Muscle of back (tissue), 11 donors: Measurements from ENCODE around the gene ATP6V1B1. TPM values are rescaled to one million over a fixed set of nuclear protein-coding genes. Genes with fewer than 3 reads are reported as not detected.
"Not testable (repeated sequence)": the region's sequence is repeated elsewhere in the genome, so short reads cannot be mapped to it uniquely, and the experiment has no call there.

Experiments
- DNase-seq, 3 donors: peaks; one replicate each; pipeline versions ENCODE4 v3.0.0 to v3.0.0-alpha.2; 2013
- polyA plus RNA-seq, 10 donors: library from polyadenylated mRNA; unstranded; fragments of 120-200 nt; gene quantifications; one replicate each; pipeline ENCODE4 v1.2.1, GENCODE V29; 2013; ENCODE audit not compliant: insufficient read length in 10 of 10

Gene ATP6V1B1
- polyA plus RNA-seq, 10 donors, result 0.56 to 3.1 (median 1.2) TPM

- DNase-seq, result no peak
Observed at GRCh38 chr2:71005271-71006202, 69.8 kb downstream of the ATP6V1B1 start.

- no peak for DNase-seq
Observed at GRCh38 chr2:71006323-71006722, 70.6 kb downstream of the ATP6V1B1 start.

DNA sequence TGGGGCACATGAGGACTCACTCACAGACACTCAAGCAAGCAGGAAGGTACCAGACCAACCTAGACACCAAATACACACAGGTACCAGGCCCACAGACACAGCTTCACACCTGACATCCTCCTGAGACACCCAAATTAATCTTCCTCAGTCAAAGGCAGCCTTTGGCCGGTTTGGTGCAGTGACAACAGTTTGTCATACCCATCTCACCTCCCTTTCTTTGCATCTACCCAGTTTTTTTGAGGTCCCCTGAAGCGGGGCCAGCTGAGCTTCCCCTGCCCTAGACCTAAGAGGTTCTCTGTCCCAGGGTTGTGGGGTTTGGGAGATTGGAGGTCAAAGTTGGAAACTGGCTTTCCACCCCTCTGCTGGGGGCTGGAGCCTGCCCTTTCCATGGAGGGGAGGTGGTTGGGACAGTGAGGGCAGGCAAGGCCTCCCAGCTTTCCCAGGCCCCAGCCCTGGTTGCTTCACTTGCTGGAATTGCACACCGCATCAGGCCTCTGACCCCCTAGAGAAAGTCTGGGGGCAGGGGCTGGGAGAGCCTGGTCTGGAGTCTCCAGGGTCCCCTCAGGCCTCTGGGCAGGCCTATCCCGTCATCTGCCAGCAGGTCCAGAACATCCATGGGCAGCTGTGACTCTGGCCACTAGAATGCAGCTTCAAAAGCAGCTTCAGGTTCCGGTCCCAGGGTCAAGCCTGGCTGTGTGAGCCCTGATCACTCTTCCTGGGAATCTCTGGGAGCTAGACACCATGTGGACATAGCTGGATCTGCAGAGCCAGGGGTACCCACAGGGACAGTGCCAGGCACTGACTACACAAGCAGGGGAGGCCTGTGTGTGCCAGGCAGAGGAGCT lies 71.5 kb downstream of the ATP6V1B1 start:
- DNase-seq, result no peak

DNA sequence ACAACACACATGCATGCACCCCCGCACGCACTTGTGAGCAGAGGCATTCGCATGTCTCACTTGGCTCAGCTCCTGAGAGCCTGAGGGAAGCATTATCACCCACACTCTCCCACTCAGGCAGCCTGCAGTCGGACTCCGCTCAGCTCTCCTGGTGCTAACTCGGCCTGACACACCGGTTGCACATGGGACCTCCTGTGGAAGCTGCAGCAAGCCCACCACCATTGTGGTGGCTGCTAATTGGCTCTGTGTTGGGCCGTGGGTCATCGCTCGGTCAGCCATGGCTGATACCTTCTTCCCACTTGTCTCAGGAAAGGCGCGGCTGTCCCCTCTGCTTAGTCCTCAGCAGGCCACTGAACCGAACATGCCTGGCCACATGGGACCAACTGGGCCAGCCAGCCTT lies 72.6 kb downstream of the ATP6V1B1 start:
- no peak for DNase-seq

DNA sequence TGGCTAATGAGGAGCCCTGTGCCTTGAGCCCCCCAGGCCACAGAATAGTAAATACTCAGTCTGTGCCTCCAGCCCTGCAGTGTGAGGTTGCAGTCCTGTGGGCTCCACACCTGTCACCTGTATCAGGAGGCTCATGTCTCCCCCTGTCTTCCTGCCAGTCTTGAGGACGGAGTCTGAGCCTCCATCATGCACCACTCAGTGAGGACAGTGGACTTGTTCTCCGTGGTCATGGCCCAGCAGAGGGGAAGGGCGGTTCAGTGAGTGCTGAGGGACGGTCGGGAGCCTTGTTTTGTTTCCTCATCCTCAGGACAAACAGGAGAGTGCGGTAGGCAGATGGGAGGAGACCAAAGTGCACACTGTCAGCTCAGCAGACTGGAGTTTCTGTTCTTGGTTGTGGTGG lies 76.1 kb downstream of the ATP6V1B1 start:
- not testable (repeated sequence) for DNase-seq

Other genes starting within 250 kb of the ATP6V1B1 start
- 1 to 10 TPM; 2.4 to 7.3 (median 3.2) TPM for gene ADD2, start 167.7 kb upstream of the ATP6V1B1 start, polyA plus RNA-seq
- gene FIGLA, start 145.3 kb upstream of the ATP6V1B1 start, polyA plus RNA-seq, result under 1 TPM in 1 of 10 donors, not detected in 9; 0.22 TPM
- gene CLEC4F, start 115.3 kb upstream of the ATP6V1B1 start, polyA plus RNA-seq, result under 1 TPM in 8 of 10 donors, not detected in 2; 0.07 to 0.86 (median 0.19) TPM
- under 1 TPM in 7 of 10 donors, not detected in 3; 0.12 to 0.87 (median 0.28) TPM for gene CD207, start 100.1 kb upstream of the ATP6V1B1 start, polyA plus RNA-seq
- gene VAX2, start 35.3 kb upstream of the ATP6V1B1 start, polyA plus RNA-seq, result 1 to 10 TPM; 2.3 to 4.4 (median 3.8) TPM
- 1 to 10 TPM in 8 of 10 donors, under 1 TPM in 2; 0.56 to 1.8 (median 1.2) TPM for gene ANKRD53, start 42.7 kb downstream of the ATP6V1B1 start, polyA plus RNA-seq
- 10 to 100 TPM; 34.6 to 51.4 (median 39.0) TPM for gene TEX261, start 59.0 kb downstream of the ATP6V1B1 start, polyA plus RNA-seq
- 10 to 100 TPM; 60.5 to 79.4 (median 68.8) TPM for gene NAGK, start 132.7 kb downstream of the ATP6V1B1 start, polyA plus RNA-seq
- 10 to 100 TPM; 18.0 to 29.1 (median 23.9) TPM for gene MCEE, start 194.3 kb downstream of the ATP6V1B1 start, polyA plus RNA-seq
- gene MPHOSPH10, start 194.7 kb downstream of the ATP6V1B1 start, polyA plus RNA-seq, result 10 to 100 TPM; 26.4 to 39.6 (median 32.8) TPM